HS-5 (cell line): ENCODE results near the gene SMIM34.
"Not testable (repeated sequence)": the region's sequence is repeated elsewhere in the genome, so short reads cannot be mapped to it uniquely, and the experiment has no call there.

Experiments
- DNase-seq: peaks from one replicate; pipeline ENCODE4 v3.0.0-alpha.2; 2012; ENCODE audit warnings: low read depth

Gene SMIM34, protein sequence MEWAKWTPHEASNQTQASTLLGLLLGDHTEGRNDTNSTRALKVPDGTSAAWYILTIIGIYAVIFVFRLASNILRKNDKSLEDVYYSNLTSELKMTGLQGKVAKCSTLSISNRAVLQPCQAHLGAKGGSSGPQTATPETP

DNA sequence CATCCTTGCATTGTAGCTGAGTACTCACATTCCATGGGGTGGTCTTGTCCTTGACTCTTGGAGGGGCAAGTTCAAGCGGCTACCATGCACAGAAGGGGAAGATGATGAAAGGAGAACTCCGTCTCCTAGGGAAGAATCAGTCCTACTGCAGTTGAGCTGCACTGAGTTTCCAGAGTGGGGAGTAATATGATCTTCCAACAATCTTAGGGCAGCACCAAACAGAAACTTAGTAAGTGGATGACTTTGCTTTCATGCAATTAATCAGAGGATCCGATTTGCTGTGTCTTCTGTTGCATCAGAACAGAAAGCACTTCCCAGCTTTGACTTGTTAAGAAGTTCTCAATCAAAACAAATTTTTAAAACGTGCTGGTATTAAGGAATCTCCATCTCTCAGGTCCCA, at the start of gene SMIM34:
Gene SMIM34, minus strand, starts transcription at position 147 of the 400 bp plus-strand sequence. Its CDS starts 112 bp downstream, at position 35.
- not testable (repeated sequence) for DNase-seq

DNA sequence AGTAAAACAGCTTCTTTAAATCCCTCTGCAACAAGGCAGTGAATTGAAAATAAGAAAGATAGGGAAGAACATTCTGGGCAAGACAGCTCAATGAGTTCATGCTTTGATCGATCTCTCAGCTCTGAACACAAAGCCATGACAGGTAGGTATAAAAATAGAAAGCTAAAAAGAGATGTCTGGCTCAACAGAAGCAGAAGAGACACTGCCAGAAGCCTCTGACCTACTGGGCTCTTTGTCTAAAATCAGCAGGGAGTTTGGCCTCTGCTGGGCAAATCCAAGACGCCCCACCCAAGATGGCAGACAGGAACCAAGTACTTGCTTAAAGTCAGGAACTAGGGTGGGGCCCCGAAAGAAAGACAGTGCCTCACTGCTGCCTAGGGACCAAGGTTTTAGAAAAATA, 43.6 kb upstream of the SMIM34 start:
- DNase-seq, result not testable (repeated sequence)

DNA sequence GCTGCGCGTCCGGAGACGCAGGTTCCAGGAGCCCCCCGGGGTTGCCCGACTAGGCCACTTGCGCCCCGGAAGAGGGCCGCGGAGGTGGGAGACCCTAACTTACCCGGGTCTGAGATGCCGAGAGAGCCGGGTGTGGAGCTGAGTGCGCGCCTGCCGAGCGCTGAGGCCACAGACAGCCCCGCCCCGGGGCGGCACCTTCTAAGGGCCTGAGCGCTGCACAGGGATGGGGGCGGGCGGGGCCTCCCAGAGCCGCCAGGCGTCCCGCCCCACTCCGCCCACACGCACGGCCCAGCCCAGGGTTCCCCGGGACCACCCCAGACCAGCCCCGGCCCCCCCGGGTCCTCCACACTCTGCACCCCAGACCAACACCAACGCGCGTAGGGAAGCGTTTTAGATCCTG, 35.7 kb upstream of the SMIM34 start:
- not testable (repeated sequence) for DNase-seq

DNA sequence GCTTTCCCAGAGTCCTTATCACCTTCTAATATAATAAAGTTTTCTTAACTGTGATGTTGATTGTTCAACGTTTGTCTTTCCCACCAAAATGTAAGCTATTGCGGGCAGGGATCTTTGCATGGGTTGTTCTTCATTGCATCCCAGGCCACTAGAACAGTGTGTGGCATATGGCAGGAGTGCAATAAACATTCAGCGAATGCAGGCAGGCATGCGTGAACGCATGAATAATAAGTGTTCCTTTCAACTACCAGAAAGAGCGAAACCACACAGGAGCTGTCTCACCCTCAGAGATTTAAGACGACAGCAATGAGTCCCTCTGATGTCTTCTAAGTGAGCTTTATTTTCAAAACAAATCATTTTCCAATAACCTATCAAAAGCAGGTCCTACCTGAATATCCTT, 34.5 kb upstream of the SMIM34 start:
- not testable (repeated sequence) for DNase-seq

DNA sequence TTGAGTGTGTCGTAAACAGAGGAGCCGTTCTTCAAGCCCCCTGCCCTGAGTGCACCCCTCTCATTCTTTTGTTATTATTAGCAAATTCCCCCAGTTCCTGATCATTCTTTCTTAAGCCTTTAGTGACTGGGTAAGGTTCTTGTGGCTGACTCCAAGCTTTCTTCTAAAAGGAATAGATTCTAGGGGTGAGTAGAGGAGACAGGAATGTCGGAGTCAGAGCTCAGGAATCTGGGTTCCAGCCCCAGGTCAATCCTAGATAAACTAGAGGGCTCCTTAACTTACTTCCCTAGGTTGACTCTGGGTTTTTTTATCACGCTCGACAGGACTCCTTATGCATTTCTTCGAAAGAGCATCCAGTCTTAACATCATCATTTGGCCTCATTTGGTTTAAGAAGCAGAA, 32.4 kb upstream of the SMIM34 start:
- DNase-seq, result not testable (repeated sequence)

DNA sequence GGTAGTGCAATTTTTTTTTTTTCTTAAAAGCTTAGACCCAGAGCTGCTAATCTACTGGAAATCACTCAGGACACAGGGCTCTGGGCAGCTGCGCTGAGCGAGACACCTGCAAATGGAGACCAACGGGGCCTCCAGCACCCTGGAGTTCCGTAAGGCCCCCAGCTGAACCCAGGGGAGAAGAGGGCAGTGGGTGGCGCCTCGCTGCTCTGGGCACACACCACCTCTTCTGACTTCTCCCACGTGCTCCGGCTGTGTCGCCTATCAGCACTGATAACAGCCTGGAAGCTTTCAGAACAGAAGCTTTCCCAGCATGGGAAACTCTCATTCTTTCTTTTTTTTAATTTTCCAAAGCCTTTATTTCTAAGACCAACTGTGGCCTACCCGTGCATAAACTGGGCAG, 31.9 kb upstream of the SMIM34 start:
- not testable (repeated sequence) for DNase-seq

DNA sequence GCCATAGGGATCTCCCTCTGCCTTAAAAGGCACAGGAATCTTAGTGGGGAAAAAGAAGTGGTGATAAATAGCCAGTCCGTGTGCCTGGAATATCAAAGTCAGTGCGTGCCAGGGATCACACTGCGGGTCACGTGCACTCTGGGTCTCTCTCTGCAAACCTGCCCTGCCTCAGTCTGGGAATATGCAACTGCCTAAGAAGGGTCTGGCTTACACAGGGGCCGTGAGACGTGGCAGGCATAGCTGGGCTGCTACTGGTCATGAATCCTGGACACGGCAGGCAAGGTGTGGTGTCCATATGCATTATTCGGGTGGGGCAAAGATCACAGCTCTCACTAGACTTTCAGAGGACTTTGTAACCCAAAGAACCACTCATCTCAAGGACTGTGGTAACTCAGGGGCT, 23.3 kb upstream of the SMIM34 start:
- not testable (repeated sequence) for DNase-seq

DNA sequence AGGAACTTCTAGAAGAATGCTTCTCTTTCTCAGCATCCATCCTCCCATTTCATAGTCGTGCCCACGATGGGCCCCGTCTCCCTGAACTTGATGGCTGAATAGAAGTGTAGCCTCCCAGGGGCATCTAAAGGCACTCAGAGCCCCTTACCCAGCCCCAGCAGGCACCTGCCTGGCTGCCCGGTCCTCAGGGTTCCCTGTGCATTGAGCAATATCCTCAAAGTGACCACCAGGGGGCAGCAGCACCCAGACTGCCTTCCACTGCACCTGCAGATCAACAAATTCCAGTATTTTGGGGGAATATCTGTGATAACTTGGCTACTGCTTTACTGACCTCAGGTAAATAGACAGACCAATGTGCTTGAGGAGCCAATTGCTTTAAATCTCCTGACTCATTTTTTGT, 19.7 kb upstream of the SMIM34 start:
- not testable (repeated sequence) for DNase-seq

DNA sequence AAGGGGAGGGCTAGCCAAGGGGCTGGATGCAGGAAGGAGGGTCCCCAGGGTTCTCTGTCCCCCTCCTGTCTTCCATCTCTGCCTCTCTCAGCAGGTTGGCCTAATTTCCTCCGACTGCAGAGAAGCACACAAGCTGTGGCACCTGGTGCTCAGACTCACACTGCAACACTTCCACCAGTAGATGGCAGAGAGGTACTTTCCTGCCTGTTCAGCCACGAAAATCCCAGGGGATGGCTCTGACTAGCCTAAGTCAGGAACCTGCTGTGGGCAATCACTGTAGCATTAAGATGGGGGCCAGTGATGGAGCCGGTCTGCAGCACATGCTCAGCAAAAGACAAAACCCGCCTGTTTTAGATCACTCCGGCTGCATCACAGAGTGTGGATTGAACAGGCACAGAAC, 6.0 kb upstream of the SMIM34 start:
- DNase-seq, result not testable (repeated sequence)

DNA sequence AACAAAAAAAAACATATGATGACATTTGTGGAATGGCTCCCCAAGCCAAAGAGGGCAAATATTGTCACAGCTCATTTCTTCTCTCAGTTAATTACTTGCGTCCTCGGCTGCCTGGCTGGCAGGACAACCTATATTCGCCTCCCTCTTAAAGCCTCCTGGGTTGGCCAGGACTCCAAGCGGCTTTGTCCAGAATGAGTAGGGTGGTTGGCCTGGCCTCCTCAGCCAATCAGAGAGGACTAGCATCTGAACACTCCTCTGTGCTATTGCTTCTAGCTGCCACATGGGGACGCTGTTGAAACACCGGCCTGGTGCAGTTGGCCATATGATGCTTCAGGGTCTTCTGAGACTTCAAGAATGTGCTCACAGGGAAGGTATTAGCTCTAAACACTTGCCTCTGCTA, 4.7 kb upstream of the SMIM34 start:
- DNase-seq, result not testable (repeated sequence)

DNA sequence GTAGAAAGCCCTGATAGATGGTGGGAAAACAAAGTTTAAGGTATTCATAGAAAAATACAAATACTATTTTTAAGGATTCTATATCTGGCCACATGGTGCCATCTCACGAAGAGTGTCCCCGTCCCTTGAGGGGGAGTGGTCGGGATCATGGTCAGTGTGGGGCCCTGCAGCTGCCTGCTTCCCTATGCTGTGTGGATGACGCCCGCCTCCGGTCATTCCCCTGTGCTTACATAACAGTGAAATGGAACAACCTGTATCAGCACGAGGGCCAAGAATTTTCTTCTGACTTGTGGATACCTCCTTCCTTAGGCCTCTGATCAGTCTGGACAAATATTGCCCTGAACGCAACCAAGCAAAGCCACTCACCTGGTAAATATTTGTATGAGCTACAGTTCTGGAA, 3.6 kb upstream of the SMIM34 start:
- not testable (repeated sequence) for DNase-seq

DNA sequence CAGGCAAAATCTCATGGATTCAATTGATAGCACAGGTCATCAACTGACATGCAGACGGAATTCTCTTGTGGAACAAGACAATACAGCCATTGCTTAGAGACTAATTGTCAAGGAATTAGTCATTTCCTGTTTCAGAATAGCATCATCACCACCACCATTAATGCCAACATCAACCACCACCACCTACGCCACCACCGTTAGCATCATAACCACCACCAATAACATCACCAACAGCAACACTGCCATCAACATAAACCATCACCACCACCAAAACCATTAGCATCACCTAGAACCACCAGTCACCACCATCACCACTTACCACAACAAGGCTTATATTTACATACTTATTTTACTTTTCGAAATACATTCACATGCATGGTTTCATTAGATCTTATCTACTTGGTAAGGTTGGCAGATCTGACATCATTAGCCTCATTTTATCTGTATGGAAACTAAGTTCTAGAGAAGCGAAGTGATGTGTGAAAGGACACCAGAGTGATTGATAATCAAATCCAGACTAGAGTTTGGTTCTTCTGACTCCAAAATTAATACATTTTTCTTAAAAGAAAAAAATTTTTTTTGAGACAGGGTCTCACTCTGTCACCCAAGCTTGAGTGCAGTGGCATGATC, 6.2 kb downstream of the SMIM34 start:
- not testable (repeated sequence) for DNase-seq

DNA sequence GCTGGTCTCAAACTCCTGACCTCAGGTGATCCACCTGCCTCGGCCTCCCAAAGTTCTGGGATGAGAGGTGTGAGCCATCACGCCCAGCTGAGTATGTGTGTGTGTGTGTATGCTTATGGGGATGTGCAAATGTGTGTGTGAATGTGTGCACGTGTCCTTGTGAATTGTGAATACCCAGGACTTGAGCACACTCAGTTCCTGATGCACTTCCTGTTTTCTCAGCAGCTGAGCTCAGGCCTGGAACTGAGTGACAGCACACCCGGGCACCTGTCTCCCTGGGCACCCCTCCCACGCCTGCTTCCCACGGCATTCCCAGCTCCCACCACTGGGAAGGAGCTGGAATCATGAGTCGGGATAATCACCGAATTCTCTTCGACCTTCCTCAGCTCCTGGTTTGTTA, 16.5 kb downstream of the SMIM34 start:
- not testable (repeated sequence) for DNase-seq

DNA sequence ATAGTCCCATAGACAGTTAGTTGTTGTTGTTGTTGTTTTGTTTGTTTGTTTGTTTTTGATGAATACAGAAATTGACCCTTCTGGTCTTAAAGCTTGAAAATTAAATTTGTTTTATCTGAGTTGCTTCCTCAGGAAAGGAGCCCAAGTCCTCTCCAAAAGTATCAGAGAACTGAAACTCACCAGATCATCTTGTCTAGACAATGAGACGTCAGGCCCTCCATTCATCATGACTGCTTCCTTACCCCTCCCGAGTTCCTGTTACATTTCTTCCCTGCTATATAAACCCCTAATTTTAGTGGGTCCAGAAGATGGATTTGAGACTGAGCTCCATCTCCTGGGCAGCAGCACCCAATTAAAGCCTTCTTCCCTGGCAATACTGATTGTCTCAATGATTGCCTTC, 17.1 kb downstream of the SMIM34 start:
- not testable (repeated sequence) for DNase-seq

DNA sequence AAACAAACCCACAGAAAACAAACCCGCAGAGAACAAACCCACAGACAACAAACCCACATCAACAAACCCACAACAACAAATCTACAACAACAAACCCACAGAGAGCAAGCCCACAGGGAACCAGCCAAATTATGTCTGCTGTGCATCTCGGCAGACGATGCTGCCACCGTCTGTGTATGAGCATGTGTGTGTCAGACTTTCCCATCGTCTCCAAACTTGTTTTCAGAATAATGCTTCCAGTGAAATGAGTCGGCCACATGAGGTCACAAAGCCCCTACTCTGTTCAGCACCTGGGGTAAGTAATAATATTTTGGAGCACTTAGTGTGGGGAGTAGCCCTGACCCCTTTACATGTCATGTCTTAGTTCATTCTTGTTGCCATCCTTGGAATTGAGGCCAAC, 17.6 kb downstream of the SMIM34 start:
- not testable (repeated sequence) for DNase-seq

DNA sequence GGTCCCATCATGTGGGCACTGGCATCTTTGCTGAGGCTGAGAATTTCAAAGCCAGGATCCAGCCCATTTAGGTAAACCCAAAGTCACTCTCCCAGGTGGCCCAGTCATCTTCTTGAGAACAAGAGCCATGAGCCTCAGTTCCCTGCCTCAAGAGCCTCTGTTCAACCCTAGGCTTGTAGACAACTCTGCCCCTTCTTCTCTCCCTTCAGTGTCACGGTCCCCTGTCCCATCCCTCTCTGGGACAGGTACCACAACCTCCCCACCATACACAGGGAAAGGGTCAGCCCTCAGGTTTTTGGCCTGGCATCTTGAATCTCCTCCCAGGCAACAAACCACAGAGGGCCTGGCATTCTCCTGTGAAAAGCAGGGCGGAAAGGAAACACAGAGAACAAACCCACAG, 18.1 kb downstream of the SMIM34 start:
- DNase-seq, result not testable (repeated sequence)

DNA sequence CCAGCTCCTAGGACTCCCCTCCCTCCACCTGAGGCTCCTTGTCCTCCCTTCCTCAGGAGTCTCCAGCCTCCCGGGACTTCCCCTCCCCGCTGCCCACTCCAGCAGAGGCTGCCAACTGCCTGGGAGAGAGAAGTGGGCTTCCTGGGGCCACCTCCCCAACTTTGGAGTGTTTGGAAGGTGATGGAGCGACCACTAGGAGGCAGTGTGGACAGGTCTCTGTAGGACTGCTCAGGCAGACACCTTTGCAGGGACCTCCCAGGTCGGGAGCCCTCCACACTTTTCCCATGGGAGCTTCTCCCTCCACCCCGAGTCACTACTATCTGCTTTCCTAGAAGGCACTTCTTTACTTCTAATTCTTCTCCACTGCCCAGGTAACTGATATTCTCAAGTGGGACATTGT, 19.0 kb downstream of the SMIM34 start:
- not testable (repeated sequence) for DNase-seq

DNA sequence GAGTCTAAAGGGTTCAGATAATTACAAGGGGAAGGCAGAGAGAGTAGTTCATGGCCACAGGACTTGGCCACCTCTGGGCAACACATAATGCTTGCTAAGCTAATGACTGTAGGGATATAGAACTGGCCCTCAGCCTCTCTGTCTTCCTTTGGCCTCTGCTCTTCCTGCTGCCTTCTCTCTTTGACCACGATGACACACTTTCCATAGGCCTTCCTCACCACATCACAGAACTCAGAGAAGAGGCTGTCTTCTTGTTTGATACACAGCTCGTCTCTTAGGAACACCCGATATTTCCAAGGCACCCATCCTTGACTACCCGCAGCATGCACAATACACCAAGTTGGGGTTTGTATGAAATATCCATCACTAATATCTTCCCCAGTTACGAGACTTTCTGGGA, 23.2 kb downstream of the SMIM34 start:
- not testable (repeated sequence) for DNase-seq

DNA sequence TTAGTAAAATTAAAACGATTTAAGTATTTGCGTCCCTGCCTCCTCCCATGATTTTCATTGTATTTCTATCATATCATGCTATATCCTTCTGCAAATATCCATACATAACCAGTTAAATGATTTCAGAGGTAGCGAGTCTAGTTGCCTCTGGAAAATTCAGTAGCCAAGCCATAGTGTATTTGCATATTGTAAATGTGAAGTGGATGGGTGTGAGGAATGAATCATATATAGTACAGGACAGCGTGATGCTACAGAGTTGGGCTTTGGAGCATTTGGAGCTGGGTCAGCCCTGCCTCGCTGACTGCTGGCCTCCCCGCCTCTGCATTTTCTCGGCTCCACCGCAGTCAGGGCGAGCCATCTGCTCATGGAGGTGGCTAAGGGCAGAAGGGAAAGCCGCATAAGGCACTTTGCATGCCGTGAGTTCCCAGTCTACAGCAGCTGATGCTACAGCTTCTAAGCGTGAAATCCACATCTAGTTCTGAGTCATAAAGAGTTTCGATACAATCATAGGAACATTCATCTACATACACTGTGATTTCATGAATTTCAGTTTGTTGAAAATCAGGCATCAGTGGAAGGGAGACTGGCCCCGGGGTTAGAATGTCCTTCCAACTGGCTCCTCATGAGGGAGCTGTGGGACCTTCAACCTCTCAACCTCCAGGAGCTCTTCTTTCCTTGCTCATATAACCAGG, 39.9 kb downstream of the SMIM34 start:
- not testable (repeated sequence) for DNase-seq

DNA sequence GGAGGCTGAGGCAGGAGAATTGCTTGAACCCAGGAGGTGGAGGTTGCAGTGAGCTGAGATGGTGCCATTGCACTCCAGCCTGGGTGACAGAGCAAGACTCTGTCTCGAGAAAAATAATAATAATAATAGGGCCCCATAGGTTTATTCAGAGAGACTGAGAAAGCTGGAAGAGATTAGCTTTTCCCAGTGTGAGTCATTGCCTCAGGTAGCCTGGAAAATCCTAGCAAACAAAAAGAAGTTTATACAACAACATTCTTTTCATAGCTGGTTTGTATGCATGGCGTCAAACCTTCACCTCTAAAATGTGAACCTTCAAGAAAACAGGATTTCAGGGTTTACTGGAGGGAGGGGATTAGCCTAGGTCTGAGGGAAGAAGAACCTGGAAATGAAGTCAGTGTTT, 40.6 kb downstream of the SMIM34 start:
- not testable (repeated sequence) for DNase-seq

DNA sequence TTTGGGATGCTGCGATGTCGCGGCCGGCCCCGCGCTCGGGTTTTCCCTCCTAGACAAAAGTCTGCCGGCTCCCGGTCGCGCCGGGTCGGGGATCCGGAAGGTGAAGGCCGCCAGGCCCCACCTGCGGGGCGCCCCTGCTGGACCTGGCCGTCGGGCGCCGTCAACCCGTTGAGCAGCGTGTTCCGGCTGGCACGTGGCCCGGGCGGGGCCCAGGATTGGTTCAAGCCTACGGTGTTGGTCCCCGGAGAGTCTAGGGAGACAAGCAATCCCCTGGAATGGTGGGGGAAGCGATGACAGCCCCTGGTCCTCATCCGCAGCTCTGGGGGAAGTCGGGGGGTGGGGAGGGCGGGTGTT, 48.2 kb downstream of the SMIM34 start:
- not testable (repeated sequence) for DNase-seq

DNA sequence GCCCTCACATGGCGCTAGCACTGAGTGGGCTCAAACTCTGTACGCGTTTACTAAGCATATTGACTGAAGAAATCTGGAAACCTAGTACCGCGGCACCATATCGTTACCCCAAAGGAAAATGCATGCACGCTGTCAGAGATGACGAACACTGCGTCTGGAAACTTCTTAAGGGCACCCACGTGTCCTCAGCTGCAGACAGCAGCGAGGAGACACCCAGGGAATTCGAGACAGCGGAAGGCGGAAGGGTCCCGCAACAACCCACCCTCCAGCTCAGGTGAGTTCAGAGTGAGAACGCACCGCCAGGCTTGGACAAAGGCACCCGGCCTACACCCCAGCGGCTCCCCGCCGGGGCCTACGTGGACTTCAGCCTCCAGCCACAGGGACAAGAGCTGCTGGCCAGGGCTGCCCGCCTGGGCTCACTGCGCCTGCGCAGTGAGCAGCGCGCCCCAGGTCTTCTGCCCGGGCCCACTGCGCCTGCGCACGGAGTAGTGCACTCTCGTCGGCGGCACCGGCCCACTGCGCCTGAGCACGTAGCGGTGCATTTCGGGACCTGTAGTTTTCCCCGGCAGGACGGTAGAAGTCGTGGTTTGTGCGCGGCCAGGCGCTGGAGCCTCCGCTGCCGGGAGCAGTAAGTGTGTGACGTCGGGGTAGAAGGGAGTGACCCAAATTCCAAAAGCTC, 48.7 kb downstream of the SMIM34 start, which contains the start of gene SMIM11:
Gene SMIM11, plus strand, starts transcription at position 568 of the 679 bp plus-strand sequence. CDS start 3,998 bp downstream, outside the sequence.
- not testable (repeated sequence) for DNase-seq

DNA sequence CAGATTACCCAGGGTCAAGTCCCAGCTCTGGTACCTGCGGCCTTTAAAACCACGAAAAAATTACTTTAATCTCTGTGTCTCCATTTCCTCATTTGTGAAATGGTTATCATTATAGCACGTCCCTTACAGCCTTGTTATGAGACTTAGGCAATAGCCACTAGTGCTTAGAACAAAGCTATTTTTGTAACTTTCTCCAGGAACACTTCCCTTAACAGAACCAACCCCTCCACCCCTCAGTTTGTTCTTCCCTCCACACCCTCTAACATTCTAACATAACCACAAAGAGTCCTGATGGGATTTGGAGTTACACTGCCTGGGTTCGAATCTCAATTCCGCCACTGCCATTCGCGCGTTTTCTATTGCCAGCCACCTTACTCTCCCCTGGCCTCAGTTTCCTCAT, 49.3 kb downstream of the SMIM34 start:
- DNase-seq, result not testable (repeated sequence)
